Measurements from ENCODE around the gene STRA8. TPM values are rescaled to one million over a fixed set of nuclear protein-coding genes. Genes with fewer than 3 reads are reported as not detected.
"Not testable (repeated sequence)": the region's sequence is repeated elsewhere in the genome, so short reads cannot be mapped to it uniquely, and the experiment has no call there.

The STRA8 gene
- polyA plus RNA-seq, 2 donors = not detected

DNA sequence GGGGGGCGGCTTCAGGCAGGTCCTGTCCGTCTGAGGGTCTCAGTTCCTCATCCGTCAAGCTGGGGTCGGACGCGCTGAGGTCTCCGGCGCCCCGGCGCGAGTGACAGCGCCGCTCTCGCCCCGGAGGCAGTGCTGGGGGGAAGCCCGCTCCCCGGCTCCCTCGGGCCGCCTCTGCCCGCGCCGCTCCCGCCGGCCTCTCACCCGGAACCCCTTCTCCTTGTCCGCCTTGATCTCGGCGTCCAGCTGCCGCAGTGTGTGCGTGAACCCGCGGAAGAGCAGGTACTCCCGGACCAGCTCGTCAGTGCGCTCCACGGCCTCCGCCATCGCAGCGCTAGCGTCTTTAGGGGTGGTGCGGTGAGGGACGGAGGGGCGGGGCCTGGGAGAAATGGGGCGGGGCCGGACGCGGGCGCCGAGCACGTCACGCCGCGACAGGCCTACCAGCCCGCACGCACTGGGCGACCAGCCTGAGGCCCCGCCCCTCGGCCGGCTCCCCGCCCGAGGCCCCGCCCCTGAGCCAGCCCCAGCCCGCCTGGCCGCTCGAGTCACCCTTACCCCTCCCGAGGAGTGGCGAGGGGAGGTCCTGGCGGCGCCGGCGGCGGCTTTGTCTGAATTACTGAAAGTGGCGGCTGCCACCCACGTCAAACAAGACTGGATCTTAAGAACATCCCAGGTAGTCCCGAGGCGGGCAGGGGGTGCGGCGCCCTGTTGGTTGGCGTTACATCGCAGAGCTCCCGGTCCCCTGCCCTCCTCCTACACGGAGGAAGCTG, 22.3 kb upstream of the STRA8 start, which contains the start of gene WDR91:
TSS of gene WDR91 (minus strand) at position 348 of the 767 bp plus-strand sequence. CDS start at position 324, 24 bp downstream.
- Histone ChIP-seq H3K27ac (ENCODE audit: low read depth in 2 of 2, low read length in 1 of 2) (peak within 1 kb of the TSS; percentile 95 to 97), H3K9me3 (ENCODE audit: control insufficient read depth in 2 of 2, insufficient read depth in 1 of 2, low read depth in 1 of 2, low read length in 1 of 2) (no peaks in the 10 kb centered on the region), H3K4me3 (ENCODE audit: low read depth in 1 of 2, low read length in 2 of 2) (peak within 1 kb of the TSS; percentile 90 to 93), H3K27me3 (ENCODE audit: control insufficient read depth in 1 of 2, insufficient read depth in 2 of 2, low read length in 2 of 2) (no peaks in the 10 kb centered on the region), H3K4me1 (ENCODE audit: control insufficient read depth in 2 of 2, insufficient read depth in 2 of 2, low read length in 1 of 2) (peaks cover 5 to 24% of the 10 kb centered on the region in 2 donors), H3K36me3 (ENCODE audit: control insufficient read depth in 2 of 2, insufficient read depth in 2 of 2, low read length in 1 of 2) (no peaks in the 10 kb centered on the region)
- 0 to 1% methylated on average over 72 to 82 of the region's 82 CpGs for WGBS, 2 donors

DNA sequence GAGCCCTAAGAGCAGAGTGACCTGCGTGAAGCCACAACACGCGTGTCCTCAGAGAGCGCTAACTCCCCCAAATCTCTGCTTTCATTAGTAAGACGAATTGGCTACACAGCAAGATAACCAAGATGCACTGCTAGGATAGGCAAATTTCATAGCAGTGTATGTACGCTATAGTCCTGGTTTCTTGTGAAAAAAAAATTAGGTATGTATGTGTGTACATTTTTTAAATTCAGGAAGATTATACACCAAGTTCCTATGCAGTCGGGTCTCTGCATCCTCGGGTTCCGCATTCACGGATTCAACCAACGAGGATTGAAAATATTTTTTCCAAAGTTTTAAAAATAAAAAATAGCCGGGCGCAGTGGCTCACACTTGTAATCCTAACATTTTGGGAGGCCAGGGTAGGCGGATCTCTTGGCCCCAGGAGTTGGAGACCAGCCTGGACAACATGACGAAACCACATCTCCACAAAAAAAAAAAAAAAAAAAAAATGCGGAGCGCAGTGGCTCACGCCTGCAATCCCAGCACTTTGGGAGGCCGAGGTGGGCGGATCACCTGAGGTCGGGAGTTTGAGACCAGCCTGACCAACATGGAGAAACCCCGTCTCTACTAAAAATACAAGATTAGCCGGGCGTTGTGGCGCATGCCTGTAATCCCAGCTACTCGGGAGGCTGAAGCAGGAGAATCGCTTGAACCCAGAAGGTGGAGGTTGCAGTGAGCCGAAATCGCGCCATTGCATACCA, 21.5 kb upstream of the STRA8 start:
- 39 to 49% methylated on average over 29 to 30 of the region's 30 CpGs for WGBS, 2 donors
- H3K36me3 ChIP-seq (ENCODE audit: control insufficient read depth in 2 of 2, insufficient read depth in 2 of 2, low read length in 1 of 2); H3K27me3 ChIP-seq (ENCODE audit: control insufficient read depth in 1 of 2, insufficient read depth in 2 of 2, low read length in 2 of 2); H3K9me3 ChIP-seq (ENCODE audit: control insufficient read depth in 2 of 2, insufficient read depth in 1 of 2, low read depth in 1 of 2, low read length in 1 of 2): not testable (repeated sequence)
- peak overlapping the region; percentile 93 to 95 for H3K27ac ChIP-seq (ENCODE audit: low read depth in 2 of 2, low read length in 1 of 2)
- peak overlapping the region; percentile 55 to 71 for H3K4me3 ChIP-seq (ENCODE audit: low read depth in 1 of 2, low read length in 2 of 2)
- H3K4me1 ChIP-seq (ENCODE audit: control insufficient read depth in 2 of 2, insufficient read depth in 2 of 2, low read length in 1 of 2) = peaks cover 5 to 22% of the 10 kb centered on the region in 2 donors

DNA sequence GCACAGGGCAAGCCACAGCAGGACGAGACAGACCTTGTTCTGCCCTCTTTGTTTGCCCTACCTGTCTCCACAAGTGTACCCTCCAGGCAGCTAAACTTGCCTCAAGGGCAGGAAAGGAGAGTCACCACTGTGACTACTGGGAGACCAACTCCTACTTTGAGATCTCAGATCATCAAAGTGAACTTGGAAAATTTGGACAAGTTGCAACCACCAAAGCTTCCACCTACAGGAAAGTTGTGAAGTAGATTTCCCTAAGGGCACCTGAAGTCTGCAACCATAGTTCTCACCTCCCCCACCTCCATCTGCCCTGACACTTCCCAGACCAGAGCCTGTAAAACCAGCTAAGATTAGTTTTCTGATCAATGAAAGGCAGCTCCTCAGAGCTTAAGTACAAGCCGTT, 19.8 kb upstream of the STRA8 start:
- H3K9me3 ChIP-seq (ENCODE audit: control insufficient read depth in 2 of 2, insufficient read depth in 1 of 2, low read depth in 1 of 2, low read length in 1 of 2) = no peaks in the 10 kb centered on the region
- peaks cover 0 to 6% of the 10 kb centered on the region in 2 donors for H3K4me1 ChIP-seq (ENCODE audit: control insufficient read depth in 2 of 2, insufficient read depth in 2 of 2, low read length in 1 of 2)
- H3K4me3 ChIP-seq (ENCODE audit: low read depth in 1 of 2, low read length in 2 of 2) = no peak overlapping the region
- H3K36me3 ChIP-seq (ENCODE audit: control insufficient read depth in 2 of 2, insufficient read depth in 2 of 2, low read length in 1 of 2) = no peaks in the 10 kb centered on the region
- no peaks in the 10 kb centered on the region for H3K27me3 ChIP-seq (ENCODE audit: control insufficient read depth in 1 of 2, insufficient read depth in 2 of 2, low read length in 2 of 2)
- 50 to 54% methylated on average over 2 of the region's 2 CpGs for WGBS, 2 donors
- H3K27ac ChIP-seq (ENCODE audit: low read depth in 2 of 2, low read length in 1 of 2) = peak overlapping the region; percentile 24 to 50

DNA sequence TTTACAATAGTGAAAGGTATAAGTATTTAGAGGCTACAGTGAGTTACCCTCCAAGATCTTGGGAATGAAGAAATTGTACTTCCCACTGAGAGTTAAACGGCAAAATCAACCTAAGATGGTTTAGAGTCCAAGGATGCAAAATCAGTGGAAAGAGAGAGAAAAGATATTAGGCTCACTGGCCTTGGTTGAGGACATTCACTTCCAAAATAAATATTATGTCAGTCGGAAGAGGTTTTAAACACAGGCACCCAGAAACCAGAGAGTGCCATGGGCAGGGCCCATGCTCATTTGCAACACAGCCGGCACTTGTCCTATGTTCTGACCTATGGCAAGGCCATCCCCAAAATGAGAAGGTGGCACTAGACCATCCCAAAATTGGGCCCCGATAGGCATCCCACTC, 18.5 kb upstream of the STRA8 start:
- H3K9me3 ChIP-seq (ENCODE audit: control insufficient read depth in 2 of 2, insufficient read depth in 1 of 2, low read depth in 1 of 2, low read length in 1 of 2) = no peaks in the 10 kb centered on the region
- no peaks in the 10 kb centered on the region for H3K27me3 ChIP-seq (ENCODE audit: control insufficient read depth in 1 of 2, insufficient read depth in 2 of 2, low read length in 2 of 2)
- 91 to 93% methylated on average over 4 of the region's 4 CpGs for WGBS, 2 donors
- peaks cover 0 to 6% of the 10 kb centered on the region in 2 donors for H3K4me1 ChIP-seq (ENCODE audit: control insufficient read depth in 2 of 2, insufficient read depth in 2 of 2, low read length in 1 of 2)
- no peak overlapping the region for H3K4me3 ChIP-seq (ENCODE audit: low read depth in 1 of 2, low read length in 2 of 2)
- no peaks in the 10 kb centered on the region for H3K36me3 ChIP-seq (ENCODE audit: control insufficient read depth in 2 of 2, insufficient read depth in 2 of 2, low read length in 1 of 2)
- H3K27ac ChIP-seq (ENCODE audit: low read depth in 2 of 2, low read length in 1 of 2) = no peak overlapping the region

DNA sequence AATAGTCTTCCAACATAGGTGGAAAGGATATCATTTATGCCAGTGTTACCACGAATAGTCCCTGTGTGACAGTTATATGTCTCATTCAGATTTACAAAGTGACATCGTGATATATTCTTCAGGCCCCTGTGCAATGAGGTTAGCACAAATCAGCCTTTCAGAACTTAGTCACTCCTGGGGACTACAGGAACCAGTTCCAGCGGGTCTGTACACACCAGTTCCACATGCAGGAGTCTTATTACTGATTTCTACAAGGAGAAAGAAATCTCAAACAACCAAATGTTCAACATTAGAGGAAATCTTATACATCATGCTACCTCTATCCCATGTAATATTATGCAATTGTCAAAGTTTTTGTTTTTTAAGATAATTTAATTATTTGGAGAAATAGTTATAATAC, 17.9 kb upstream of the STRA8 start:
- WGBS, 2 donors = 77 to 83% methylated on average over 3 of the region's 3 CpGs
- Histone ChIP-seq H3K27ac (ENCODE audit: low read depth in 2 of 2, low read length in 1 of 2) (no peak overlapping the region), H3K4me1 (ENCODE audit: control insufficient read depth in 2 of 2, insufficient read depth in 2 of 2, low read length in 1 of 2) (peaks cover 0 to 2% of the 10 kb centered on the region in 2 donors), H3K9me3 (ENCODE audit: control insufficient read depth in 2 of 2, insufficient read depth in 1 of 2, low read depth in 1 of 2, low read length in 1 of 2) (no peaks in the 10 kb centered on the region), H3K36me3 (ENCODE audit: control insufficient read depth in 2 of 2, insufficient read depth in 2 of 2, low read length in 1 of 2) (no peaks in the 10 kb centered on the region), H3K27me3 (ENCODE audit: control insufficient read depth in 1 of 2, insufficient read depth in 2 of 2, low read length in 2 of 2) (no peaks in the 10 kb centered on the region), H3K4me3 (ENCODE audit: low read depth in 1 of 2, low read length in 2 of 2) (no peak overlapping the region)

DNA sequence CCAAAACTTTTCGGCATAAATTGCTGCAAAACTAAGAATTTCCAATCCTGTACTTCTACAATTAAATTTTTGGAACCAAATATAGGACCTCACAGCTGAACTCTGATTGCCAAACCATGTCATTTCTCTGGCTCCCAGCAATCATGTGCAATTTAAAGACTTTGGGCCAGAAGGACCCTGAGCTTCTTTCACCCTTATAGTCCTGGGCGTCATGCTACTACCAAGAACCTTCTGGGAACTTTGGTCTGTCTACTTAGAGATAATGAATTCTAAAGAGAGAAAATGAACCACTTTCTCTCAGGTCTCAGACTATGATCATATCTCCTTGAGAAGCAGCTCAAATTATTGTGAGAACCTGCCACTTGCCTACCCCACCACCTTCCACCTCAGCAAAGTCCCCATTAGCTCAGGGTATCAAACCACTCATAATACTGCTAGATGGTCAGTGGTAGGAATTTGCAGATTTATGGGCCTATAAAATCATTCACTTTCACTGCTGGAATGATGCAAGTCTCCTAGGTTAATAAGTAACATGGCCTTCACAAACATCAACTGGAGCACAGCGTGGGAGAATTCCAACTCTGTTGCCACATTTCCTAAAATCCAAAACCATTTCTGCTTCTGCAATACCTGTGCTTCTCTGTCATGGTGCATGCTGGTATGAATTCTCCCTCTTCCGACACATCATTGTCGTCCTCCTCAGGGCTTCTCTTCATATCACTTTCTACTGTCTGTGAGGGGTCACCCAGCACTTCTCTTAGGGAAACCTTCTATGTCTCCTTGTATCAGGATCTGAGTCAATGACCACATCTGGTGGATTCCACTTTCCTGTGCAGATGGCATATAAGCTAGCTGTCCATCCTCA, 15.8 kb upstream of the STRA8 start:
- Histone ChIP-seq H3K9me3 (ENCODE audit: control insufficient read depth in 2 of 2, insufficient read depth in 1 of 2, low read depth in 1 of 2, low read length in 1 of 2) (no peaks in the 10 kb centered on the region), H3K27ac (ENCODE audit: low read depth in 2 of 2, low read length in 1 of 2) (no peak overlapping the region), H3K4me1 (ENCODE audit: control insufficient read depth in 2 of 2, insufficient read depth in 2 of 2, low read length in 1 of 2) (peaks cover 0 to 2% of the 10 kb centered on the region in 2 donors), H3K27me3 (ENCODE audit: control insufficient read depth in 1 of 2, insufficient read depth in 2 of 2, low read length in 2 of 2) (no peaks in the 10 kb centered on the region), H3K4me3 (ENCODE audit: low read depth in 1 of 2, low read length in 2 of 2) (no peak overlapping the region), H3K36me3 (ENCODE audit: control insufficient read depth in 2 of 2, insufficient read depth in 2 of 2, low read length in 1 of 2) (no peaks in the 10 kb centered on the region)
- WGBS, 2 donors = 73 to 93% methylated on average over 5 of the region's 5 CpGs

DNA sequence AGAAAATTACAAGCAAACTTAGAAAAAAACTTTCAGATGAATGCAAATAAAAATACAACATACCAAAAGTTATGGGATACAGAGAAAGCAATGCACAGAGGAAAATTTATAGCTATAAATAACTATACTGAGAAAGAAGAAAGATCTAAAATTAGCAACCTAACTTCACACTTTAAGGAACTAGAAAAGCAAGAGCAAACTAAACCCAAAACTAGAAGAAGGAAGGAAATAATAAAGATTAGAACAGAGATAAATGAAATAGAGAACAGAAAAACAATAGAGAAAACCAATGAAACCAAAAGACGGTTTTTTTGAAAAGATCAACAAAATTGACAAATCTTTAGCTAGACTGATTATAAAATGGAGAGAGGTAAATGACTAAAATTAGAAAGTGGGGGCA, 9.6 kb upstream of the STRA8 start:
- H3K27me3 ChIP-seq (ENCODE audit: control insufficient read depth in 1 of 2, insufficient read depth in 2 of 2, low read length in 2 of 2) = no peaks in the 10 kb centered on the region
- no peak overlapping the region for H3K4me3 ChIP-seq (ENCODE audit: low read depth in 1 of 2, low read length in 2 of 2)
- H3K27ac ChIP-seq (ENCODE audit: low read depth in 2 of 2, low read length in 1 of 2) = no peak overlapping the region
- H3K36me3 ChIP-seq (ENCODE audit: control insufficient read depth in 2 of 2, insufficient read depth in 2 of 2, low read length in 1 of 2) = no peaks in the 10 kb centered on the region
- WGBS, 2 donors = 45 to 58% methylated on average over 1 of the region's 1 CpG
- no peaks in the 10 kb centered on the region for H3K4me1 ChIP-seq (ENCODE audit: control insufficient read depth in 2 of 2, insufficient read depth in 2 of 2, low read length in 1 of 2)
- H3K9me3 ChIP-seq (ENCODE audit: control insufficient read depth in 2 of 2, insufficient read depth in 1 of 2, low read depth in 1 of 2, low read length in 1 of 2) = no peaks in the 10 kb centered on the region

DNA sequence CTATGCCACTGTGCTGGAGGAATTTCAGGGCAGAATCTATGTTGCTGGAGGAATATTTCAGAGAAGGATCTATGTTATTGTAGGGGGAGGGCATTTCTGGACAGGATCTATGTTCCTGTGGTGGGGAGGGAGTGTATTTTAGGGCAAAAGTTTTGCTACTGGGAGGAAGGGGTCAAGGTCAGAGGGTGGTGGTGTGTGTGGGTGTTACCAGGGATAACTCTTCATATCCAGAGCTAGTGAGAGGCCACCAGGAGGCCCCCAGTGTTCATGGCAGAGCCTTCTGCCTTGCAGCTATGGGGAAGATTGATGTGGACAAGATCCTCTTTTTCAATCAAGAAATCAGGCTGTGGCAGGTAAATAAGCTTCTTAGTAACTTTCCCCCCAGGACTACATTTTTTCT, 2.0 kb upstream of the STRA8 start:
- H3K4me1 ChIP-seq (ENCODE audit: control insufficient read depth in 2 of 2, insufficient read depth in 2 of 2, low read length in 1 of 2) = no peaks in the 10 kb centered on the region
- no peaks in the 10 kb centered on the region for H3K36me3 ChIP-seq (ENCODE audit: control insufficient read depth in 2 of 2, insufficient read depth in 2 of 2, low read length in 1 of 2)
- peaks cover 0 to 3% of the 10 kb centered on the region in 2 donors for H3K9me3 ChIP-seq (ENCODE audit: control insufficient read depth in 2 of 2, insufficient read depth in 1 of 2, low read depth in 1 of 2, low read length in 1 of 2)
- H3K27me3 ChIP-seq (ENCODE audit: control insufficient read depth in 1 of 2, insufficient read depth in 2 of 2, low read length in 2 of 2) = no peaks in the 10 kb centered on the region
- H3K27ac ChIP-seq (ENCODE audit: low read depth in 2 of 2, low read length in 1 of 2) = no peak overlapping the region
- H3K4me3 ChIP-seq (ENCODE audit: low read depth in 1 of 2, low read length in 2 of 2) = no peak overlapping the region

DNA sequence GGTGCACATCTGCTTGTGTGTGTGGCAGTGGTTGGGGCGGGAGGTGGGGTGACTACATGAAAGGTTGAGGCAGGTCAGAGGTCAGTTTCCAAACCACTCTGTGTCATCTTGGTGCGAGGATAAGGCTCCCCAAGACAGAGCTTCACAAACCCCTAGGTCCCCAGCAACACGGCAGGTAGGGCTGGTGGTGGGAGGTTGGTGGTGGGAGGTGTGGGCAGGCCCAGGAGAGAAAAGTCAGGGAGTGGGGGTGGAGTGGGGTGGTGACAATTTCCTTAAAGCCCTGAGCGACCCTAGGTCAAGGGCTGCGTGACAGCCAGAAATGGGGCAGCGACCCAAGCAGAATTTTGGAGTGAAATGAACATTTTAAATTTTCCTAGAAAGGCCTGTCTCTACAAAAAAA, 1.6 kb upstream of the STRA8 start:
- Histone ChIP-seq H3K27me3 (ENCODE audit: control insufficient read depth in 1 of 2, insufficient read depth in 2 of 2, low read length in 2 of 2) (no peaks in the 10 kb centered on the region), H3K36me3 (ENCODE audit: control insufficient read depth in 2 of 2, insufficient read depth in 2 of 2, low read length in 1 of 2) (no peaks in the 10 kb centered on the region), H3K27ac (ENCODE audit: low read depth in 2 of 2, low read length in 1 of 2) (no peak overlapping the region), H3K4me3 (ENCODE audit: low read depth in 1 of 2, low read length in 2 of 2) (no peak overlapping the region), H3K9me3 (ENCODE audit: control insufficient read depth in 2 of 2, insufficient read depth in 1 of 2, low read depth in 1 of 2, low read length in 1 of 2) (peaks cover 0 to 3% of the 10 kb centered on the region in 2 donors), H3K4me1 (ENCODE audit: control insufficient read depth in 2 of 2, insufficient read depth in 2 of 2, low read length in 1 of 2) (no peaks in the 10 kb centered on the region)
- WGBS, 2 donors = 94 to 96% methylated on average over 6 of the region's 6 CpGs
